Measurements from ENCODE around the gene VIPR2.

- TF ChIP-seq CTCF (conservative IDR thresholded peaks at IDR 0.05; ENCODE audit: low read depth in 2 of 2): no peak
- TF ChIP-seq REST (IDR thresholded peaks at IDR 0.05; ENCODE audit: unreplicated experiment): no peak
- TF ChIP-seq EZH2phosphoT487 (IDR thresholded peaks at IDR 0.05; ENCODE audit: unreplicated experiment): no peak
- TF ChIP-seq JUNB (IDR thresholded peaks at IDR 0.05; ENCODE audit: unreplicated experiment): no peak
- TF ChIP-seq EZH2 (IDR thresholded peaks at IDR 0.05; ENCODE audit: low read depth, unreplicated experiment): no peak
- TF ChIP-seq CREB1 (CRISPR knock-in tag; IDR thresholded peaks at IDR 0.05; ENCODE audit: low read depth): no peak
- TF ChIP-seq POLR2AphosphoS5 (IDR thresholded peaks at IDR 0.05; ENCODE audit: low read depth): no peak
- no peak for TF ChIP-seq ZNF462 (CRISPR knock-in tag; IDR thresholded peaks at IDR 0.05)
- no peak for TF ChIP-seq ZNF331 (CRISPR knock-in tag; IDR thresholded peaks at IDR 0.05; ENCODE audit: low read depth)
- TF ChIP-seq STAT1 (IDR thresholded peaks at IDR 0.05; ENCODE audit: unreplicated experiment): no peak
- TF ChIP-seq, protein P1, sequence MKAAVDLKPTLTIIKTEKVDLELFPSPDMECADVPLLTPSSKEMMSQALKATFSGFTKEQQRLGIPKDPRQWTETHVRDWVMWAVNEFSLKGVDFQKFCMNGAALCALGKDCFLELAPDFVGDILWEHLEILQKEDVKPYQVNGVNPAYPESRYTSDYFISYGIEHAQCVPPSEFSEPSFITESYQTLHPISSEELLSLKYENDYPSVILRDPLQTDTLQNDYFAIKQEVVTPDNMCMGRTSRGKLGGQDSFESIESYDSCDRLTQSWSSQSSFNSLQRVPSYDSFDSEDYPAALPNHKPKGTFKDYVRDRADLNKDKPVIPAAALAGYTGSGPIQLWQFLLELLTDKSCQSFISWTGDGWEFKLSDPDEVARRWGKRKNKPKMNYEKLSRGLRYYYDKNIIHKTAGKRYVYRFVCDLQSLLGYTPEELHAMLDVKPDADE (IDR thresholded peaks at IDR 0.05): no peak
Measured at GRCh38 chr7:159006610-159007130, 138.0 kb downstream of the VIPR2 start.

All from GM23338 (cell line).